HEK293 (cell line): ENCODE measurements around the gene HS3ST5.

Experiments
- CTCF ChIP-seq: fragments of 450-650 bp; formaldehyde crosslinking; IDR thresholded peaks from 2 replicates; pipeline ENCODE4 v1.5.1; 2016; ENCODE audit warnings: missing biosample characterization, missing genetic modification characterization
- ELK4 ChIP-seq: IDR thresholded peaks from 2 replicates; pipeline ENCODE4 v1.6.1; 2011; ENCODE audit warnings: mild to moderate bottlenecking, low read depth, low read length, borderline replicate concordance
- GLI2 ChIP-seq: fragments of 450-650 bp; formaldehyde crosslinking; IDR thresholded peaks from 2 replicates; pipeline ENCODE4; 2017; ENCODE audit warnings: missing biosample characterization, missing genetic modification characterization, low read depth, borderline replicate concordance
- PRDM6 ChIP-seq: fragments of 450-650 bp; formaldehyde crosslinking; IDR thresholded peaks from 2 replicates; pipeline ENCODE4 v1.5.1; 2017; ENCODE audit warnings: missing biosample characterization, missing genetic modification characterization
- TCF7L2 ChIP-seq: IDR thresholded peaks from 2 replicates; pipeline ENCODE4 v1.6.1; 2011; ENCODE audit warnings: low read depth, mild to moderate bottlenecking, inconsistent platforms, low read length, moderate library complexity, borderline replicate concordance
- ZBTB1 ChIP-seq: fragments of 450-650 bp; formaldehyde crosslinking; IDR thresholded peaks from 2 replicates; pipeline ENCODE4 v1.5.1; 2016; ENCODE audit warnings: missing biosample characterization, missing genetic modification characterization
- ZNF10 ChIP-seq: fragments of 450-650 bp; formaldehyde crosslinking; IDR thresholded peaks from 2 replicates; pipeline ENCODE4 v1.5.1; 2017; ENCODE audit warnings: missing biosample characterization, missing genetic modification characterization
- ZNF2 ChIP-seq: fragments of 450-650 bp; formaldehyde crosslinking; IDR thresholded peaks from 2 replicates; pipeline ENCODE4 v1.5.1; 2016; ENCODE audit warnings: missing biosample characterization, missing genetic modification characterization
- ZNF280D ChIP-seq: fragments of 450-650 bp; formaldehyde crosslinking; IDR thresholded peaks from 2 replicates; pipeline ENCODE4 v1.5.1; 2016; ENCODE audit warnings: missing biosample characterization, missing genetic modification characterization
- ZNF416 ChIP-seq: fragments of 450-650 bp; formaldehyde crosslinking; IDR thresholded peaks from 2 replicates; pipeline ENCODE4 v1.5.1; 2016; ENCODE audit warnings: missing biosample characterization, missing genetic modification characterization
- ZNF473 ChIP-seq: fragments of 450-650 bp; formaldehyde crosslinking; IDR thresholded peaks from 2 replicates; pipeline ENCODE4 v1.5.1; 2017; ENCODE audit warnings: missing biosample characterization, missing genetic modification characterization
- ZNF768 ChIP-seq: fragments of 450-650 bp; formaldehyde crosslinking; IDR thresholded peaks from 2 replicates; pipeline ENCODE4 v1.5.1; 2018; ENCODE audit warnings: missing biosample characterization, mild to moderate bottlenecking, missing genetic modification characterization

GRCh38 chr6:114084327-114084890 lies 258.4 kb downstream of the HS3ST5 start:
- TF ChIP-seq CTCF (tag by site-specific recombination) (no peak), ZNF2 (tag by site-specific recombination) (no peak), GLI2 (tag by site-specific recombination) (no peak), ZNF280D (tag by site-specific recombination) (no peak), ZBTB1 (tag by site-specific recombination) (no peak), ELK4 (no peak), ZNF10 (no peak), PRDM6 (tag by site-specific recombination) (no peak), TCF7L2 (no peak), ZNF416 (tag by site-specific recombination) (no peak), ZNF473 (tag by site-specific recombination) (no peak), ZNF768 (no peak)
